Left colon (tissue), 2 donors: Measurements from ENCODE around the gene GPR68. TPM values are rescaled to one million over a fixed set of nuclear protein-coding genes. Genes with fewer than 3 reads are reported as not detected.
A peak's percentile ranks its signal among the peaks of the same experiment; 100 is the strongest.
"Not testable (repeated sequence)": the region's sequence is repeated elsewhere in the genome, so short reads cannot be mapped to it uniquely, and the experiment has no call there.

Experiments used
- ATAC-seq: fragments of 200-7000 bp; cut with Tn5 transposase; one replicate; pipeline ENCODE4 v1.9.1; 2020; ENCODE audit warnings: mild to moderate bottlenecking, moderate library complexity
- DNase-seq, 2 donors: peaks; one replicate each; pipeline ENCODE4 v3.0.0-alpha.2; 2020
- intact Hi-C, 2 donors: fragments of 100-400 bp; cut with DNase I in 1 of 2; cut with micrococcal nuclease in 1 of 2; formaldehyde crosslinking; loops; one replicate each; pipeline versions ENCODE4 v1.11.2 to v1.14.0; 2022; cut with DNase I, micrococcal nuclease
- total RNA-seq, 2 donors: library from RNA; stranded (reverse); fragmentation: NEBNext Ultra II Directional; extraction: Animal tissue kit (Norgen Biotek cat#: 25700); gene quantifications; one replicate each; pipeline ENCODE4 v1.2.1, GENCODE V29; 2021
- donor health status: DM: no; HTN: no; CAD: no.
- donor health status: DM: yes; HTN: yes; CAD: no.

The GPR68 gene
- total RNA-seq, 2 donors from 2014 or later, result 0.58 to 0.87 TPM

GRCh38 chr14:91258011-91258618, 13.6 kb upstream of the GPR68 start:
- ATAC-seq (no peak), DNase-seq (peak in 1 of 2 donors; percentile 56)
- intact Hi-C loops, result no loop called here

DNA sequence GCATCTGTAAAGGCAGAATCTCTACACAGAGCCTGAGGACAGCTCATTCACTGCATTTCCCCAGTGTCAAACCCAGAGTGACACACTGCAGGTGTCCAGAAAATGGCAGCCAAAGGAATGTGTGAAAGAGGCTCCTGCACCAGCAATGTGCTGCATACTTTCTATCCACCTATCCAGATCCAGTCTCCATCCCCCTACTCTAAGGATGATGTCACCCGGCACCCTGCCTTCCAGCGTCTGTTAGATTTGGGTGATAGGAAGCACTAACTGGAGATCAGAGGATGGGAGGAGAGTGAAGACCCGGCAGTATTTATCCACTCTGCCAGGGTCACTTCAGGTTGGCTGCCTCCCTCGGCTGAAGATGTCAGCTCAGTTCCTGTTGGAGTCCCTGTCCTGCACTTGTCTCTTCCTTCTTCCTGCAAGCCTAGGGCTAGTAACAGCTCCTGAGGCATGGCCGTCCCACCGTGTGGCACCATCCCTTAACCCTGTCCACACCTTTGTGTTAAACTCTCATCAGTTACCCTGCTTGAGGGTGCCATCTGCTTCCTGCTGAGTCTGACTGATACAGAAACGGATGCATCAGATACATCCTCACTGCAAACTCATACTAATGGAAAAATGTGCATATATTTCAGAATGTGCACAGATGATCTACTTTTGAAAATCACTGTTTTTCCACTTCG, 13.0 kb upstream of the GPR68 start:
- intact Hi-C loops, result no loop called here
- no peak for ATAC-seq
- DNase-seq, result no peak

- intact Hi-C loops, result no loop called here
- no peak for DNase-seq
- ATAC-seq, result no peak
Measured at GRCh38 chr14:91256661-91257060, 12.2 kb upstream of the GPR68 start.

GRCh38 chr14:91255026-91255695, 10.7 kb upstream of the GPR68 start:
- intact Hi-C loops, result no loop called here
- ATAC-seq, result no peak

DNA sequence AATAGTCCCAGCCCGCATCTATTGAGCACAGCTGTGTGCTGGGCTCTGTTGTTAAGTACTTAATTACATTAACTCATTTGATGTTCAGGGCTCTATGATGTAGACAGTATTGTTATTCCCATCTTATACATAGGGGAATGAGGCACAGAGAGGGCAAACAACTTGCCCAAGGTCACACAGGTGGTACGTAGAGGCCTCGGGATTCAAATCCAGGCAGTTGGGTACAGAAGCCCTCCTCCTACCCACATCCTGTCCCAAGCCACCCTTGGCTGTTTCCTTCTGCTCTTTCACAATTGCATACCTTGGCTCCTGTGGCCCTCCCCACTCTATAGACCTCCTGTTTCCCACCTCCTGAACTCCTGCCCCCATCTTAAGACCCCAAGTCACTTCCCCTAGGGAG, 10.0 kb upstream of the GPR68 start:
- ATAC-seq (no peak), DNase-seq (no peak)
- intact Hi-C loops, result no loop called here

More at GRCh38 chr14:91255026-91255695, 10.7 kb upstream of the GPR68 start:
- no peak for DNase-seq

- peak; percentile 4 for ATAC-seq
- intact Hi-C loops, result no loop called here
- peak in 1 of 2 donors; percentile 37 for DNase-seq
Measured at GRCh38 chr14:91253795-91254323, 9.4 kb upstream of the GPR68 start.

DNA sequence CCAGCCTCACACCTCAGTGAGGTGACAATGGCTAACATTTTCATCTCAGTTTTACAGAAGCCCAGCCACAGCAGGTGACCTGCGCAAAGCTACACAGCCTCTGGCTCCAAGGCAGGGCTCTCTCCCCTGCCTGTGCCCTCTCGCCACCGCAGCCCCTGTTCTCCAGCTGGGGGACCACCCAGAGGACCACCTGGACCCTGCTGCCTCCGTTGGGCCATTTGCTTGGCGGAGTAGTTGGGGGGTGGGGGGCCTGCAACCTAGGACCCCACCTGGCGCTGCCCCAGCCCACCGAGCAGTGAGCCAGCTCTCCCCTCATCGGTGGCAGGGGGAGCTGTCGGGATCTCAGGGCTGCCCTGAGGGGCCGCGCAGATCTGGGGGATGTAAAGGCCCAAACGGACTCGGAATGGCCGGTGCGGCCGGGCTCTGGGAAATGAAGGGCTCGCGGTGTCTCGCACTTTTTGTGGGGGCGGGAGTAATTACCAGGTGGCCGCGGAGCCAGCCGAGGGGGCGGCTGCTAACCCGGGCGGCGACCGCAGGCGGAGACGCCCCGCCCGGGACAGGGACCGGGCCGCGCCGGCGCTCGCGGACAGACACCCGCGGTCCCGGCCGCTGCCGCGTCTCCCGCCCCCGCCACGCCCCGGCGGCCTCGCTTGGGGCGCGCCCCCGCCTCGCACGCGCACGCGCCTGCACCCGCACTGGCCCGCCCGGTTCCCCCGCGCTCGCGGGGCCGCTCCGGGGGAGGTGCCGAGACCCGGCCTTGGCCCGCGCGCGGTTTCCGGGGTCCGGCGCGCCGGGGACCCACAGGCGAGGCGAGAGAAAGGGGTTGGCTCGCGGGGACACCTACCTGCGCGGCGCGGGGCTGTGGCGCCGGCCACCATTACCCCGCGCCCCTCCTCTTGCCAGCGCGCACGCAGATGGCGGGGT, 8.6 kb upstream of the GPR68 start:
- peak; percentile 84 for ATAC-seq
- intact Hi-C loops, result no loop called here
- peak in 1 of 2 donors; percentile 63 for DNase-seq

GRCh38 chr14:91250912-91251311, 6.4 kb upstream of the GPR68 start:
- ATAC-seq (no peak), DNase-seq (no peak)
- intact Hi-C loops, result no loop called here

DNA sequence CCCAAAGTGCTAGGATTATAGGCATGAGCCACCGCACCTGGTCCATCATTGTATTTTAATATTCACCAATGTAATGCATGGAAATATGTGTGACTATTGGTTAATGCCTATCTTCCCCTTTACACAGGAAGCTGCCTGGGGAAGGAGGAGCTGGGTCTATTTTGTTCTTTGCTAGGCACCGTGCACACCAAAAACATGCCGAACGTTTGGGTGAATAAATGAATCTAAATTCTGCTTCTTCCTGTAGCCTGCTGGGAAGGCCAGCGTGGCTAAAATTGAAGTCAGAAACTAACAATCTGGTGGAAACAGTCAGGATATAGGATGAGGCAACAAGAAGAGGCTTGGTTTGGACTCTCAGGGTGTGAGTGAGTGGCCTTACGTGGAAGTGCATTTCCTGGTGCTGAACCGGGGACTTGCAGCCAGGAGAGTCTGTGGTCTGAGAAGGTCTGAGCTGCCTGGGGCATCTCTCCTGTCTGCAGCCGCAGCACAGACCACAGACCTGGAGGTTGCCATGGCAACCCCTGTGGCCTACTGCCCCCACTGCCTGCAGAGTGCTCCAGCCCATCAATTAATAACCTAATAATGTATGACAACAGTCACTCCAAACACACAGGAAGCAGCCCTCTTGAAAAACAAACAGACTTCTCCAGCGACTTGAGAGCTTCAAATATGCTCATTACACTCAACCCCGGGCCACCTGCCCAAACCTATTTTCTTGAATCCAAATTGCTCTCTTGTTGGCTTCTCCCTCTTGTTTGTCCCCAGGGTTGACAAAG, 5.5 kb upstream of the GPR68 start:
- DNase-seq, result peak in 1 of 2 donors; percentile 32
- ATAC-seq, result no peak

GRCh38 chr14:91246051-91246852, 1.7 kb upstream of the GPR68 start:
- ATAC-seq (peak; percentile 30), DNase-seq (no peak)
- intact Hi-C loops, result no loop called here

More for the DNA sequence above, 5.5 kb upstream of the GPR68 start:
- intact Hi-C loops, result no loop called here

DNA sequence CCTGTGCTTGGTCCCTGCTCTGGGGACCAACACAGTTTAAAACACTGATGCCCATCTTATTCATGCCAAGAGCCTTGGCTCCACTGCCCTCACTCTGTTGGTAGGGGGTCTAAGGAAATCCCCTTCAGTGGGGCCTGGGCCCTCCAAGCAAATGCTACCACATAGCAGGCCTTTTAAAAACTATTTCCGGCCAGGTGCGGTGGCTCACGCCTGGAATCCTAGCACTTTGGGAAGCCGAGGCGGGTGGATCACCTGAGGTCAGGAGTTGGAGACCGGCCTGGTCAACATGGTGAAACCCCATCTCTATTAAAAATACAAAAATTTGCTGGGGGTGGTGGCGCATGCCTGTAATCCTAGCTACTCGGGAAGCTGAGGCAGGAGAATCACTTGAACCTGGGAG, 1.1 kb upstream of the GPR68 start:
- DNase-seq, intact Hi-C loops, ATAC-seq: not testable (repeated sequence)

DNA sequence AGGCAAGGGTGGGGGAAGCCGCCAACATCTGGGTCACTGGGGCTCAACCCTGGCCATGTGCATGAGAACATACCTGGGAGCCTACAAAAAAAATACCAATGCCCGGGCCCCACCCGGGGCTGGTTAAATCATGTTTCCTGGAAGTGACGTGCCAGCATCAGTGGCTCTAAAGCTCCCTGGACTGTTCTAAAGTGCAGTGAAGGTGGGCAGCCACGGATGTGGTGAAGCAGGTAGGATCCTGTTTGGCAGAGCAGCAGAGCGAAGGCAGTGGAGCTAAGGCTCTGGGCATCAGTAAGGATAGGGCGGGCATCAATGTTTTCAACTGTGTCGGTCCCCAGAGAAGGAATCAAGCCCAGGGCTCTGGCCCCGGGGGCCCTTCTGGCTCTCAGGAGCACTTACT, 525 bp upstream of the GPR68 start:
- intact Hi-C loops, result no loop called here
- peak; percentile 34 for ATAC-seq
- peak; percentile 32 to 34 for DNase-seq

GRCh38 chr14:91243074-91243471, 1.4 kb downstream of the GPR68 start:
- DNase-seq (no peak), ATAC-seq (no peak)
- intact Hi-C loops, result no loop called here

DNA sequence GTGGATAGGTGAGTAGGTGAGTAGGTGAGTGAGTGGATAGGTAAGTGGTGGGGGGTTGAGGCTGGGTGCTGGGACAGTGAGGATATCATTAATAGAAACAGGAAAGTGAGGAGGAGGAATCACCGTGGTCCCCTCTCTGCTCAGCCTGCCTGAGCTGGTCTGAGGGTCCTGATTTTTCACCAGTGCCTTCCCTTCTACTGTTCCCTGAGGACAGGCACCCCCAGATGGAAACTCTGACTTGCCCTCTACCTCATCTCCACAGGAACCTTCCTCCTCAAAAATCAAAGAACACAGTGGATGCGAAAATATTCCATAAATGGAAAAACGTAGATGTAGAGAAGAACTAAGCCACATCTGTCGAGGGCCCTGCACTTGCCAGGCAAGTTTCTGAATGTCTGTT, 1.9 kb downstream of the GPR68 start:
- intact Hi-C loops, result no loop called here
- no peak for ATAC-seq
- DNase-seq, result no peak

DNA sequence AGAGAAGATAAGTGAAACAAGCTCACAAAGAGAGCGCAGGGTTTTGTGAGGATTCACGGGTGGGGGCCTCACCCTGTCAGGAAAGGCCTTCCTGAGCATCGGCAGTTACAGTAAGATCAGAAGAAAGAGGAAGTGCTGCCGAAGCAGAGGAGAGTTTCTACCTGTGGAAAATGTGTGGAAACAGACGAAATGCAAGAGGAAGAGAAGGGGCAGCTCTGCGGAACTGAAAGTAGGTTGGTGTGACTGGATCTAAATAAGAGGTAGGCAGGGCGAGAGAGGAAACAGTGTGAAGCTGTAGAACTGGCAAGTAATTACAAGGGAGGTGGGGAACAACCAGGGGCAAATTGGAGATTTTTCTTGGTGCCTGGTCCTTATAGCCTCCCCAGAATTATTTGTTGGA, 2.6 kb downstream of the GPR68 start:
- intact Hi-C loops, result no loop called here
- no peak for ATAC-seq

GRCh38 chr14:91238661-91239060, 5.8 kb downstream of the GPR68 start:
- no peak for ATAC-seq
- DNase-seq, result no peak
- intact Hi-C loops, result no loop called here

More for the DNA sequence above, 2.6 kb downstream of the GPR68 start:
- no peak for DNase-seq

- ATAC-seq, result no peak
- no peak for DNase-seq
- intact Hi-C loops, result no loop called here
Measured at GRCh38 chr14:91238085-91238484, 6.4 kb downstream of the GPR68 start.
